Prostate gland (tissue), 2 donors: Measurements from ENCODE around the gene MRAP. TPM values are rescaled to one million over a fixed set of nuclear protein-coding genes. Genes with fewer than 3 reads are reported as not detected.

Source experiments
- DNase-seq: peaks from one replicate; pipeline ENCODE4 v3.0.0-alpha.2; 2019; ENCODE audit warnings: low spot score
- H3K27ac ChIP-seq, 2 donors: fragments of 200-600 bp; sonication (generic); 2 replicates each; pipeline ENCODE4 v1.5.1; 2017 to 2019
- H3K27me3 ChIP-seq: fragments of 200-600 bp; sonication (generic); replicated peaks from 2 replicates; pipeline ENCODE4 v1.5.1; 2019; ENCODE audit not compliant: insufficient read depth
- H3K36me3 ChIP-seq, 2 donors: fragments of 200-600 bp; sonication (generic); 1 replicate in 1 of 2; 2 replicates in 1 of 2; pipeline versions ENCODE4 v1.5.1 to v1.8.1; 2017 to 2019
- H3K4me1 ChIP-seq: fragments of 200-600 bp; sonication (generic); replicated peaks from 2 replicates; pipeline ENCODE4 v1.5.1; 2019
- H3K4me3 ChIP-seq, 2 donors: fragments of 200-600 bp; sonication (generic); 2 replicates each; pipeline ENCODE4 v1.5.1; 2017 to 2019
- H3K9me3 ChIP-seq: fragments of 200-600 bp; sonication (generic); 2 replicates; pipeline ENCODE4 v1.5.1; 2017
- CTCF ChIP-seq, 4 experiments: fragments of 200-600 bp in 2 of 4; fragments of 450-650 bp in 2 of 4; sonication (generic) in 2 of 4; IDR thresholded peaks; 1 replicate in 3 of 4; 2 replicates in 1 of 4; pipeline ENCODE4 v1.5.1; 2016 to 2019; ENCODE audit warnings: antibody characterized with exemption in 4 of 4, mild to moderate bottlenecking in 2 of 4, moderate library complexity in 2 of 4
- POLR2A ChIP-seq: fragments of 450-650 bp; IDR thresholded peaks from one replicate; pipeline ENCODE4 v1.6.1; 2016; ENCODE audit warnings: antibody characterized with exemption, mild to moderate bottlenecking
- POLR2AphosphoS5 ChIP-seq: sonication (generic); formaldehyde crosslinking; IDR thresholded peaks from one replicate; pipeline ENCODE4 v1.6.1; 2017; ENCODE audit warnings: antibody characterized with exemption
- WGBS: methylation state at CpG from one replicate; pipeline ENCODE4 v1.1.5; 2018; 5-methylcytosine and 5-hydroxymethylcytosine counted together
- intact Hi-C: fragments of 100-400 bp; cut with DNase I; formaldehyde crosslinking; loops from one replicate; pipeline ENCODE4 v1.14.2; 2022
- total RNA-seq, 2 donors: library from RNA; depleted of rRNA; stranded (reverse); fragments of >200 nt; gene quantifications; one replicate each; pipeline ENCODE4 v1.1.0, GENCODE V29; 2016

The MRAP gene
- total RNA-seq, 2 donors from 2014 or later = 4.7 TPM; not detected in 1

GRCh38 chr21:32338209-32338921, 39.7 kb downstream of the MRAP start:
- H3K9me3 ChIP-seq = no peaks in the 10 kb centered on the region
- H3K27me3 ChIP-seq = no peaks in the 10 kb centered on the region
- no peaks in the 10 kb centered on the region for H3K4me1 ChIP-seq
- intact Hi-C loops = no loop called here
- no peak overlapping the region for H3K27ac ChIP-seq
- DNase-seq = no peak
- no peak overlapping the region for H3K4me3 ChIP-seq
- peaks cover under 1 to 21% of the 10 kb centered on the region in 2 donors for H3K36me3 ChIP-seq
- TF ChIP-seq POLR2AphosphoS5 (no peak), POLR2A (no peak), CTCF (IDR thresholded peaks at IDR 0.05) (no peak)
- WGBS = 91% methylated on average over 23 of the region's 23 CpGs

DNA sequence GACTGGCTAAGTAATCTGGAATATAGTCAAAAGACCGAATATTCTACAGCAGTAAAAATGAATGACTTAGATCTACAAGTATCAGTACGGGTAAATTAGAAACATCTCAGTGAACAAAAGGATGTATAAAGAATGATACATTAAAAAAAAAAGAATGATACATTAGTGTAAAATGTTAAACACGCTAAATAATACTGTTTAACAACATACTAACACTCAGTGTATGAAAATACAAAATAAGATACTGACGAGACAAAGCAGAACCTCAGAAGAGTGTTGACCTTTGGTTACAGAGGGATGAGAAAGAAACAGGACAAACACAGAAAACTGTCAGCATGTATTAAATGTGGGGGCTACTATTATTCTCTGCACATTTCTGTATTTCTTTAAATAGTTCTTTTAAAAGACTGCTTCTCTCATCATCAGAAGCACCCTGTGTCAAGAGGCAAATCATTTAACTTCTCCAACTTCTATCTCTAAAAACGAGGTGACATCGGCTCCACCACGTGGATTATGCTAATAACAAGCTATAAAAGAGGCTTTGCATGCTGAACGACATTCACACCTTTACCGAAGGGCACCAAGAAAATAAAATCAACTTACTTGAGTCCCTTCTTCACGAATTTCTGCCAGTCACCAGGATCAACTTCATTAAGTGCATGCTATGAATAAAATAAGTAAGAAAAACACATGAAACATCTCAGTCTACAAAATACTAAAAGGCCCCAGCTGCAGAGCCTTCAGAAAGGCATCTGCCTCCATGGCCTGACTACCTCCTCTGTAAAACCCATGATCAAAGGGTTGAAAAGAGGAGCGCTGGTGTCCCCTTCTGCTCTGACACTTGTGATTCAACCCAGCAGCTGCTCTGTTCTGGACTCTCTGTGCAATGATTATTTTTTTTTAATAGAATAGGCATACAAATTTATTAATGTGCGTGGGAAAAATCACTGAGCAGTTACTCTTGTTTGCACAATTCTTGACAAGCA, 42.5 kb downstream of the MRAP start:
- H3K4me3 ChIP-seq = no peak overlapping the region
- WGBS = 67% methylated on average over 12 of the region's 12 CpGs
- H3K36me3 ChIP-seq = peaks cover 0 to 12% of the 10 kb centered on the region in 2 donors
- intact Hi-C loops = no loop called here
- no peaks in the 10 kb centered on the region for H3K27me3 ChIP-seq
- H3K27ac ChIP-seq = no peak overlapping the region
- H3K4me1 ChIP-seq = no peaks in the 10 kb centered on the region
- TF ChIP-seq POLR2A (no peak), CTCF (IDR thresholded peaks at IDR 0.05) (no peak), POLR2AphosphoS5 (no peak)
- no peaks in the 10 kb centered on the region for H3K9me3 ChIP-seq
- DNase-seq = no peak

- Histone ChIP-seq H3K36me3 (peaks cover 7 to 26% of the 10 kb centered on the region in 2 donors), H3K4me3 (no peak overlapping the region), H3K27me3 (no peaks in the 10 kb centered on the region), H3K9me3 (no peaks in the 10 kb centered on the region), H3K27ac (peak overlapping the region in 1 of 2 donors; percentile 90), H3K4me1 (peaks cover 34% of the 10 kb centered on the region)
- TF ChIP-seq POLR2A (no peak), POLR2AphosphoS5 (no peak), CTCF (IDR thresholded peaks at IDR 0.05) (no peak)
- WGBS = 92% methylated on average over 6 of the region's 14 CpGs
- DNase-seq = no peak
- intact Hi-C loops = no loop called here
Measured at GRCh38 chr21:32346951-32347350, 48.3 kb downstream of the MRAP start.

DNA sequence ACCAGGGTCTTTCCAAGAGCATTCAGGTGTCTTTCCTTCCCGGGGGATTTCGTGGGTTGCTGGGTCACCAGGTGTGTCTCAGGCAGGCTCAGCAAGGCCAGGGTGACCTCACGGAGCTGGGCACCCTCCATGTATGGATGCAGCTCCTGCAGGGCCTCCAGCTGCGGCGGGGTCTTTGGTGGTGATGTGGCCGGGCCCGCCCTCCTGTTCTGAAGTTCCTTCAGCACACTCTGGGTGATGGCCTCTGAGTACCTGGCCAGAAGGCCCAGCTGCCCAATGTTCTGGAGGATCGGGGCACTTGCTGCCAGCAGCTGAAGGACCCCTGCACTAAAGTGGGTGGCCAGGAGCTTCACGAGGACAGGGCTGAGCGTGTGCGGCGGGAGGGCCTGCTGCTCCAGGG, 48.7 kb downstream of the MRAP start:
- 91% methylated on average over 12 of the region's 12 CpGs for WGBS
- intact Hi-C loops = no loop called here
- Histone ChIP-seq H3K36me3 (peaks cover 7 to 26% of the 10 kb centered on the region in 2 donors), H3K9me3 (no peaks in the 10 kb centered on the region), H3K27ac (peak overlapping the region; percentile 85 to 90), H3K4me3 (no peak overlapping the region), H3K27me3 (no peaks in the 10 kb centered on the region), H3K4me1 (peaks cover 34% of the 10 kb centered on the region)
- DNase-seq = no peak
- TF ChIP-seq CTCF (IDR thresholded peaks at IDR 0.05) = no peak
- TF ChIP-seq POLR2AphosphoS5 = no peak
- TF ChIP-seq POLR2A = no peak
